Prostate gland (tissue), 2 donors: ENCODE measurements around the gene CALR. TPM values are rescaled to one million over a fixed set of nuclear protein-coding genes. Genes with fewer than 3 reads are reported as not detected.
"Not testable (repeated sequence)": the region's sequence is repeated elsewhere in the genome, so short reads cannot be mapped to it uniquely, and the experiment has no call there.

ENCODE experiments used
- DNase-seq: peaks from one replicate; pipeline ENCODE4 v3.0.0-alpha.2; 2019; ENCODE audit warnings: low spot score
- H3K27ac ChIP-seq, 2 donors: fragments of 200-600 bp; sonication (generic); 2 replicates each; pipeline ENCODE4 v1.5.1; 2017 to 2019
- H3K27me3 ChIP-seq: fragments of 200-600 bp; sonication (generic); replicated peaks from 2 replicates; pipeline ENCODE4 v1.5.1; 2019; ENCODE audit not compliant: insufficient read depth
- H3K36me3 ChIP-seq, 2 donors: fragments of 200-600 bp; sonication (generic); 1 replicate in 1 of 2; 2 replicates in 1 of 2; pipeline versions ENCODE4 v1.5.1 to v1.8.1; 2017 to 2019
- H3K4me1 ChIP-seq: fragments of 200-600 bp; sonication (generic); replicated peaks from 2 replicates; pipeline ENCODE4 v1.5.1; 2019
- H3K4me3 ChIP-seq, 2 donors: fragments of 200-600 bp; sonication (generic); 2 replicates each; pipeline ENCODE4 v1.5.1; 2017 to 2019
- H3K9me3 ChIP-seq: fragments of 200-600 bp; sonication (generic); 2 replicates; pipeline ENCODE4 v1.5.1; 2017
- CTCF ChIP-seq, 4 experiments: fragments of 200-600 bp in 2 of 4; fragments of 450-650 bp in 2 of 4; sonication (generic) in 2 of 4; IDR thresholded peaks; 1 replicate in 3 of 4; 2 replicates in 1 of 4; pipeline ENCODE4 v1.5.1; 2016 to 2019; ENCODE audit warnings: antibody characterized with exemption in 4 of 4, mild to moderate bottlenecking in 2 of 4, moderate library complexity in 2 of 4
- POLR2A ChIP-seq: fragments of 450-650 bp; IDR thresholded peaks from one replicate; pipeline ENCODE4 v1.6.1; 2016; ENCODE audit warnings: antibody characterized with exemption, mild to moderate bottlenecking
- POLR2AphosphoS5 ChIP-seq: sonication (generic); formaldehyde crosslinking; IDR thresholded peaks from one replicate; pipeline ENCODE4 v1.6.1; 2017; ENCODE audit warnings: antibody characterized with exemption
- WGBS: methylation state at CpG from one replicate; pipeline ENCODE4 v1.1.5; 2018; 5-methylcytosine and 5-hydroxymethylcytosine counted together
- intact Hi-C: fragments of 100-400 bp; cut with DNase I; formaldehyde crosslinking; loops from one replicate; pipeline ENCODE4 v1.14.2; 2022
- total RNA-seq, 2 donors: library from RNA; depleted of rRNA; stranded (reverse); fragments of >200 nt; gene quantifications; one replicate each; pipeline ENCODE4 v1.1.0, GENCODE V29; 2016

The CALR gene
- total RNA-seq, 2 donors from 2014 or later: 532 to 980 TPM

GRCh38 chr19:12913011-12913561 is 25.3 kb upstream of the CALR start:
- Histone ChIP-seq H3K9me3 (no peaks in the 10 kb centered on the region), H3K36me3 (no peaks in the 10 kb centered on the region), H3K4me1 (peaks cover 14% of the 10 kb centered on the region), H3K4me3 (peak overlapping the region in 1 of 2 donors; percentile 10), H3K27me3 (no peaks in the 10 kb centered on the region), H3K27ac (peak overlapping the region; percentile 76 to 91)
- TF ChIP-seq CTCF (IDR thresholded peaks at IDR 0.05) (peak in 1 of 4 experiments; percentile 3), POLR2AphosphoS5 (peak; percentile 46), POLR2A (no peak)
- DNase-seq: peak; percentile 80
- intact Hi-C loops: no loop called here
- WGBS: 6% methylated on average over 22 of the region's 22 CpGs

- 33% methylated on average over 12 of the region's 12 CpGs for WGBS
- intact Hi-C loops: no loop called here
- H3K27me3 ChIP-seq: no peaks in the 10 kb centered on the region
- no peaks in the 10 kb centered on the region for H3K9me3 ChIP-seq
- no peak for DNase-seq
- peaks cover 14% of the 10 kb centered on the region for H3K4me1 ChIP-seq
- peak overlapping the region; percentile 76 to 91 for H3K27ac ChIP-seq
- TF ChIP-seq POLR2AphosphoS5 (no peak), POLR2A (no peak), CTCF (IDR thresholded peaks at IDR 0.05) (no peak)
- no peaks in the 10 kb centered on the region for H3K36me3 ChIP-seq
- H3K4me3 ChIP-seq: no peak overlapping the region
Observed at GRCh38 chr19:12913851-12914690, 24.3 kb upstream of the CALR start.

GRCh38 chr19:12915860-12916259 is 22.5 kb upstream of the CALR start:
- H3K9me3 ChIP-seq, H3K27me3 ChIP-seq, H3K4me3 ChIP-seq, H3K36me3 ChIP-seq, DNase-seq, intact Hi-C loops, H3K27ac ChIP-seq: not testable (repeated sequence)
- 87% methylated on average over 4 of the region's 4 CpGs for WGBS
- peaks cover 14% of the 10 kb centered on the region for H3K4me1 ChIP-seq

- H3K4me3 ChIP-seq: no peak overlapping the region
- H3K27me3 ChIP-seq: no peaks in the 10 kb centered on the region
- intact Hi-C loops: no loop called here
- H3K9me3 ChIP-seq: no peaks in the 10 kb centered on the region
- TF ChIP-seq CTCF (IDR thresholded peaks at IDR 0.05) (no peak), POLR2A (no peak), POLR2AphosphoS5 (no peak)
- WGBS: 98% methylated on average over 14 of the region's 14 CpGs
- H3K4me1 ChIP-seq: peaks cover 7% of the 10 kb centered on the region
- peaks cover 3 to 8% of the 10 kb centered on the region in 2 donors for H3K36me3 ChIP-seq
- DNase-seq: no peak
- no peak overlapping the region for H3K27ac ChIP-seq
Observed at GRCh38 chr19:12918253-12918652, 20.2 kb upstream of the CALR start.

- no peak overlapping the region for H3K27ac ChIP-seq
- 47% methylated on average over 3 of the region's 3 CpGs for WGBS
- H3K9me3 ChIP-seq: no peaks in the 10 kb centered on the region
- no peaks in the 10 kb centered on the region for H3K4me1 ChIP-seq
- H3K36me3 ChIP-seq: peaks cover 16 to 29% of the 10 kb centered on the region in 2 donors
- TF ChIP-seq CTCF (IDR thresholded peaks at IDR 0.05) (no peak), POLR2A (no peak), POLR2AphosphoS5 (no peak)
- DNase-seq: no peak
- intact Hi-C loops: no loop called here
- no peak overlapping the region for H3K4me3 ChIP-seq
- no peaks in the 10 kb centered on the region for H3K27me3 ChIP-seq
Observed at GRCh38 chr19:12921047-12921446, 17.4 kb upstream of the CALR start.
